Uterus (tissue), 4 donors: Measurements from ENCODE around the gene MROH2A. TPM values are rescaled to one million over a fixed set of nuclear protein-coding genes. Genes with fewer than 3 reads are reported as not detected.

Experiments used
- DNase-seq, 2 donors: peaks; one replicate each; pipeline ENCODE4 v3.0.0-alpha.2; 2019 to 2020
- H3K27ac ChIP-seq, 2 donors: fragments of 200-600 bp; sonication (generic); 1 replicate in 1 of 2; 2 replicates in 1 of 2; pipeline ENCODE4 v1.5.1; 2016 to 2018
- H3K27me3 ChIP-seq, 2 donors: fragments of 200-600 bp; sonication (generic); one replicate each; pipeline ENCODE4 v1.5.1; 2018 to 2019; ENCODE audit warnings: control low read depth in 1 of 2
- H3K36me3 ChIP-seq, 2 donors: fragments of 200-600 bp; sonication (generic); one replicate each; pipeline ENCODE4 v1.5.1; 2019; ENCODE audit warnings: control low read depth in 1 of 2
- H3K4me1 ChIP-seq, 2 donors: fragments of 200-600 bp; sonication (generic); one replicate each; pipeline ENCODE4 v1.5.1; 2018 to 2019; ENCODE audit warnings: control low read depth in 1 of 2
- H3K4me3 ChIP-seq, 2 donors: fragments of 200-600 bp; sonication (generic); 1 replicate in 1 of 2; 2 replicates in 1 of 2; pipeline ENCODE4 v1.5.1; 2018 to 2019; ENCODE audit warnings: mild to moderate bottlenecking in 1 of 2
- H3K9me3 ChIP-seq, 2 donors: fragments of 200-600 bp; sonication (generic); one replicate each; pipeline ENCODE4 v1.5.1; 2019; ENCODE audit warnings: control low read depth in 1 of 2
- CTCF ChIP-seq, 4 experiments: fragments of 200-600 bp in 2 of 4; fragments of 450-650 bp in 2 of 4; sonication (generic) in 2 of 4; IDR thresholded peaks; one replicate each; pipeline ENCODE4 v1.5.1; 2016 to 2019; ENCODE audit warnings: antibody characterized with exemption in 4 of 4, mild to moderate bottlenecking in 2 of 4, moderate library complexity in 1 of 4
- POLR2A ChIP-seq, 2 donors: fragments of 450-650 bp; IDR thresholded peaks; one replicate each; pipeline ENCODE4 v1.6.1; 2016; ENCODE audit warnings: antibody characterized with exemption in 2 of 2, mild to moderate bottlenecking in 1 of 2, moderate library complexity in 1 of 2
- intact Hi-C: fragments of 100-400 bp; cut with DNase I; formaldehyde crosslinking; loops from one replicate; pipeline ENCODE4 v1.15.1; 2023; ENCODE audit warnings: low total_unique reads
- total RNA-seq, 4 donors: library from RNA; depleted of rRNA in 3 of 4; stranded (reverse); fragments of >200 nt in 3 of 4; gene quantifications; one replicate each; pipeline versions ENCODE4 v1.1.0 to v1.2.4, GENCODE V29; 2014 to 2023
- donor health status: DM: yes; HTN: yes; CAD: no.

MROH2A gene
- total RNA-seq, 4 donors from 2014 or later, result not detected

- H3K27ac ChIP-seq, result no peak overlapping the region
- no peaks in the 10 kb centered on the region for H3K9me3 ChIP-seq
- DNase-seq, result no peak
- intact Hi-C loops, result no loop called here
- TF ChIP-seq CTCF (IDR thresholded peaks at IDR 0.05) (no peak), POLR2A (IDR thresholded peaks at IDR 0.05) (no peak)
- no peaks in the 10 kb centered on the region for H3K36me3 ChIP-seq
- H3K4me1 ChIP-seq, result no peaks in the 10 kb centered on the region
- no peaks in the 10 kb centered on the region for H3K27me3 ChIP-seq
- no peak overlapping the region for H3K4me3 ChIP-seq
Measured at GRCh38 chr2:233820774-233821105, 42.6 kb downstream of the MROH2A start.

GRCh38 chr2:233821196-233821595 lies 43.1 kb downstream of the MROH2A start:
- intact Hi-C loops, result no loop called here
- H3K9me3 ChIP-seq, result no peaks in the 10 kb centered on the region
- no peaks in the 10 kb centered on the region for H3K27me3 ChIP-seq
- no peak overlapping the region for H3K27ac ChIP-seq
- TF ChIP-seq CTCF (IDR thresholded peaks at IDR 0.05), result no peak
- no peak for TF ChIP-seq POLR2A (IDR thresholded peaks at IDR 0.05)
- no peaks in the 10 kb centered on the region for H3K36me3 ChIP-seq
- no peak overlapping the region for H3K4me3 ChIP-seq
- H3K4me1 ChIP-seq, result no peaks in the 10 kb centered on the region
- DNase-seq, result no peak

- Histone ChIP-seq H3K4me1 (no peaks in the 10 kb centered on the region), H3K9me3 (no peaks in the 10 kb centered on the region), H3K27me3 (no peaks in the 10 kb centered on the region), H3K27ac (no peak overlapping the region), H3K36me3 (no peaks in the 10 kb centered on the region), H3K4me3 (no peak overlapping the region)
- TF ChIP-seq POLR2A (IDR thresholded peaks at IDR 0.05), result no peak
- TF ChIP-seq CTCF (IDR thresholded peaks at IDR 0.05), result no peak
- intact Hi-C loops, result no loop called here
- DNase-seq, result no peak
Measured at GRCh38 chr2:233821709-233822100, 43.6 kb downstream of the MROH2A start.

- intact Hi-C loops, result no loop called here
- no peak for DNase-seq
Measured at GRCh38 chr2:233822101-233822771, 44.1 kb downstream of the MROH2A start.

More at GRCh38 chr2:233822101-233822771, 44.1 kb downstream of the MROH2A start:
- no peaks in the 10 kb centered on the region for H3K27me3 ChIP-seq
- no peaks in the 10 kb centered on the region for H3K9me3 ChIP-seq
- H3K4me1 ChIP-seq, result no peaks in the 10 kb centered on the region
- no peaks in the 10 kb centered on the region for H3K36me3 ChIP-seq
- H3K27ac ChIP-seq, result no peak overlapping the region
- TF ChIP-seq CTCF (IDR thresholded peaks at IDR 0.05) (no peak), POLR2A (IDR thresholded peaks at IDR 0.05) (no peak)
- no peak overlapping the region for H3K4me3 ChIP-seq
